GM21447 (cell line): ENCODE data around the gene OLFML2A.
"Not testable (repeated sequence)": the region's sequence is repeated elsewhere in the genome, so short reads cannot be mapped to it uniquely, and the experiment has no call there.

Experiments used
- ATAC-seq: cut with Tn5 transposase; IDR thresholded peaks from one replicate; pipeline ENCODE4 v1.9.1; 2021; ENCODE audit not compliant: unreplicated experiment

OLFML2A gene

DNA sequence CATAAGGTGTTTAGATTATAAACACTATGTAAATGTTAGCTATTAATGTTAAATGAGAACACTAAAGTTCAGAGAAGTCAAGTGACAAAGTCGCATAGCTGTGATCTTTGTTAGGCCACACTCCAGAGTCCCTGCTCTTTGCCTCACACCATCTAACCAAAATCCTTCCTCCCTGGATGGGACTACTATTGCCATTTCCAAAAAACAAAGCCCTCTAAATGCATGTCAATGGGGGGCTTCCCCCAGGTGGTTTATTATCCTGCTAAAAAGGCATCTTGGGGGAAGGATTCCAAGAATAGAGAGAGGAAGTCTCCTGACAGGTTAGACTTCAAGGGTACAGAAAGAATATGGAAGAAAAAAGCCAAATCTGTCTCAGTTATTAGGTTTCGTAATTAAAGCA lies 16.2 kb upstream of the OLFML2A start:
- no peak for ATAC-seq

DNA sequence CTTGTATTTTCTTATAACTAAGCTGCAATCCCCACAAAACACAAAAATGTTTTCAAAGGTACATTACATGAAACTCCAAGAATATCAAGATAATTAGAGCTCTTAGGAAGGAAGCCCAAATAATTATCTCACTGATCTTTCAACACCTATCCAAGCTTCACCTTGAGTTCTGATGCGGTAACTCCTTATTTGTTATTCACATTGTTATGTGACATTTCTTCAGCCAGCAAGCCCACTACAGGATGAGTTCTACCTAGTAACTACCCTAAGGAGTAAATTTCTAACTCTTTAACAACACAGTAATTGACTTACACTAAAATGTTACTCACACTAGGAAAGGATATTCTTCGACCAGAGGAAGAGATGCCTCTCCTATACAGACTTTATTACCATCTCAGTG lies 15.7 kb upstream of the OLFML2A start:
- no peak for ATAC-seq

DNA sequence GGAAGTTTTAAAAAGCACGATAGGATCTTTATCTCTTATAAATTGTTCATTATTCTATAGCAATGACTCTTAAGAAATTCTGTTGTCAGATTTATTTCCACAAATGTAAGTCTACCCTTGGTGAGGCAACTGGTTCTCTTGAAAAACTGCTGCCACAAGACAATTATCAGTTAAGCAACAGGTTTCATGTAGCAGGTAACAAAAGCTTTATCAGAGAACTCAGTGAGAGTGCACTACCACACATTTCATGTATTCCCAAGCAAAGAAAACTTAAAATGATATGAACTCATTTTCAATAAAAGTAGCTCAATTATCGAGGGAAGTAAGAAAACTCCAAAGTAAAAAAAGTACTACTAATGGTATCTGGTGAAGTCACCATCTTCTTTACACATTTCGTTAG lies 15.2 kb upstream of the OLFML2A start:
- ATAC-seq = no peak

DNA sequence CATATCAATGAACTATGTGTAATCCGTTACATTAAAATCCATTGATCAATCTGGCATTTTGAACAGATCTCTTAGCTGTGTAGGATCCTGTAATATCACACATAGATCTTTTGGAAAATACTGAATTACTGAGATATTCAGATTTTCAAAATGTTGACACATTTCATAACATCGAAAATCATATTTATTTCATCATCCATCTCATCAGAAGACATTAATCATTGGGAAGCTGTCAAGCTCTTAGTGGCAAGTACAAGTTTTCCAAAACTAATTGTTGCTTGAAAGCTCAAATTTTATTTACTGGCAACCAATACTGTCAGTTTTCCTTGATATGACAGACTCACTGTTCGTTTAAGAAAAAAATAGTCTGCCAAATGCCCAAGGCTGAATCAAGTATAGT lies 14.3 kb upstream of the OLFML2A start:
- no peak for ATAC-seq

DNA sequence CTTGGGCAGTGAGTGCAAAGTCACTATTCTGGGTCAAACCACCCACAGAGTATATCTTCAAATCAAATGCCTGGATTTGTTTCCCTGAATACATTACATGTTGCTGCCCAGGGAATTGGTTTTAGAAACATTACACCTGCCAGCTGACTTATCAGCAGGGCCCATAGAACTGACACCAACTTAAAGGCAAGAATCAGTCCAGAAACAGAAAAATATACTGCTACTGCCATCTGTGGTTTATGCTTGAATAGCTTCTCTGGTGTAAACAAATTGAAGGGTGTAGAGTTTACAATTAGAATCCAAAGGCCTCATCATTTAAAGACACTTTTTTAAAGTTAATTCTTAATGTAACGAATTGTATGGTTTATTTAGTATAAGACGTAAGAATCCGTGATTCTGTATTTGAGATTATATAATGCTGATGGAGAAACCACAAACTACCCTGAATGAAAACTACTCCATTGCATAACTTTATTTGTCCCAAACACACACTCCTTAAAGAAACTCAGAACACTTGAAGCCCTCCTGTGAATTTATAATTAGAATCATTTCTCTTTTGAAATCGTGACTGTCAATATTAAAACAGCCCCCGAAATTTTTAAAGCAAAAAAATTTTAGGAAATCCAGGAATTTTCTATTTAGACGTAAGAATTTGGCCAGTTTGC lies 12.0 kb upstream of the OLFML2A start:
- ATAC-seq = peak; percentile 70

DNA sequence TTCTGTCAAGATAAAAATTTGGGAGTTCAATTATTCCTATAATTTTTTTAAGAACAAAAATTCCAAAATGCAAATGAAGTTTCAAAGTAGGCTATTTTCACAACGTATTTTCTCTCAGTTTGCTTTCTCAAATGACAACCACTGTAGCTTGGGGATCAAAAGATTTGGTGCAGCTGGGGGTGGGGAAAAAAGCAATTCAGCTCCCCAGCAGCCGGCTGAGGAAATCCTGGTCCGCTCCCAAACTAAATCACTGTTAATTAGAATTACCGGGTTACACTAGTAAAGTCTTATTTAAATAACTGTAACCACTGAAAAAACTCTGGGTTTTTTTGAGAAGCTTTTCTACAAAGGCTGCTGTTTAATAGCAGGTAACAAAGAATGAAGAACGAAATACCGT lies 11.5 kb upstream of the OLFML2A start:
- no peak for ATAC-seq

DNA sequence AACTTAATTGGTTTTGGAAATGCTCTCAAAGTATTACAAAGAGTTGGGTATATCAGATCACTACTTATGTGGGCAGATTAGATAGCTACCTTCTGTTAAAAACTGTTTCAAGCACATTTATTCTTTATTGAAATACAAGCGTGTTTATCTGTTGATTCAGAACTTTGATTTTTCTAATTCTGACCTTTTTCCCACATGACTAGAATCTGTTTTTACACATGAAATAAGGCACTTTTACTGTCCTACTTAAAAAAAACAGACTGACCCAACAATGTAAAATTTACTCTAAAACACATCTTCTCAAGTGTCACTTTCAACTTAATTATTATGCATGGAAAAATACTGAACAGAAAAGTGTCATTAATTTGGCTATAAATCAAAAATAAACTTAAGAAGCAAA lies 10.6 kb upstream of the OLFML2A start:
- ATAC-seq = no peak

DNA sequence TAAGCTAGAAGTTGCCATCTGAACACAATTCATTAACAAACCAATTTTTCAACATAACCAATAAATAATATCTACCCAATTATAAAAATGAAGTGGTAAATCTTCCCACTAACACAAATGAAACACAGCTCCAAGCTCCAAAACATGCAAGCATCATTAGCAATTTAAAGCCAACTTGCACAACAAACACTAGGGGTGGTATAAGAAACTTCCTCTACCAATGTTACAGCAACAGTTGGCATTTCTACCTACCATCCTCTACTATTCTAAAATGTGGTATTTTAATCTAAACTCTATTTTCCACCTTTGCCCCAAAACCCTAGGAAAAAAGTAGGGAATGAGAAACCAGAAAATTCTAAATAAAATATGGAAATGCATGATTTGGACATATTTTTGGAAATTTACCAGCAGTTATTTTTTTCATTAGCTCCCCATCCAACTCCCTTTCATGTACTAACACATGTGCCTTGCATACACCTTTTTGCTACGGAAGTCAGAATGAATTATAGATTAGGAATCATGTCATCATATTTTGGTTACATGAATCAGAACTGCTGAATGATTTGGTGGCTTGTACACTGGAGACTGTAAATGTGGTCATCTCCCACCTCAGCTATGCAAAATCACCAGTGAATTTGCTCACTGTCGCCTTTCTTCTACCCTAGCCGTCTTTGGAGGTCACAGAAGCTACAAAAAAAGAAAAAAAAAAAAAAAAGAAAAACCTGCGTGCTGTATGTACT lies 9.9 kb upstream of the OLFML2A start:
- no peak for ATAC-seq

DNA sequence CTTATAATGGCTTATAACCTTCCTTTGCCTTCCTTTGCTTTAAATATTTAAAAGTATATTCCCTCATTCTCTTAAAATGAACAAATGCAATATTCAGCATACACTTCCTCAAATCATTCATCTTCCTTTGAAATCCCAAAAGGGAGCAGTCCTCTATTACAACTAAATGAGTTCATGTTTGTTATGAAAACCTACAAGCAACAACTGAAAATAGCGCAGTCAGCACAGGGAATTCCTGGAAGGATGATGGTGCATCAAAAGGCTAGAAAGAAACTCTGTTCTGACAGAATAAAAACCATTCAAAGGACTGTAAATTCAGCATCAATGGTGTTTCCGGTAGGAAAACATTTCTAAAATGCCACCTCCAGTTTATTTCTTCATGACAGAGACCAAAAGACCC lies 9.1 kb upstream of the OLFML2A start:
- ATAC-seq = no peak

DNA sequence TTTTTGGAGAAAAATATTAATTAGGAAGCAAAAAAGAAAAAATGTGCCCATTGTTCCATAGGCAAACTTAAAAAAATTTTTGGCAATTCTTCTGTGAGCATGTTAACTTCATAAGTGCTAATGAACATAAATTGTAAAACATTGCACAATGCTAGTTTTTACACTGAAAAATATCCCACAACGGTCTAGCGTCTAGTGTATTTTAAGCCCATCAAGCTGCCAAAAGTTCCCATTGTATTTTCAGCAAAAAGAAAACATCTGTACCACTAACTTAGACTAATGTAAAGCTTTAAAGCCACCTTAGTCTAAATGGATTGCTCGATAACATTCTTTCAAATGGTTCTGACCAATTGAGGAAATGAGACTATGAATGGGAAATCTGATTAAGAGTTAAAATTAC lies 8.6 kb upstream of the OLFML2A start:
- no peak for ATAC-seq

DNA sequence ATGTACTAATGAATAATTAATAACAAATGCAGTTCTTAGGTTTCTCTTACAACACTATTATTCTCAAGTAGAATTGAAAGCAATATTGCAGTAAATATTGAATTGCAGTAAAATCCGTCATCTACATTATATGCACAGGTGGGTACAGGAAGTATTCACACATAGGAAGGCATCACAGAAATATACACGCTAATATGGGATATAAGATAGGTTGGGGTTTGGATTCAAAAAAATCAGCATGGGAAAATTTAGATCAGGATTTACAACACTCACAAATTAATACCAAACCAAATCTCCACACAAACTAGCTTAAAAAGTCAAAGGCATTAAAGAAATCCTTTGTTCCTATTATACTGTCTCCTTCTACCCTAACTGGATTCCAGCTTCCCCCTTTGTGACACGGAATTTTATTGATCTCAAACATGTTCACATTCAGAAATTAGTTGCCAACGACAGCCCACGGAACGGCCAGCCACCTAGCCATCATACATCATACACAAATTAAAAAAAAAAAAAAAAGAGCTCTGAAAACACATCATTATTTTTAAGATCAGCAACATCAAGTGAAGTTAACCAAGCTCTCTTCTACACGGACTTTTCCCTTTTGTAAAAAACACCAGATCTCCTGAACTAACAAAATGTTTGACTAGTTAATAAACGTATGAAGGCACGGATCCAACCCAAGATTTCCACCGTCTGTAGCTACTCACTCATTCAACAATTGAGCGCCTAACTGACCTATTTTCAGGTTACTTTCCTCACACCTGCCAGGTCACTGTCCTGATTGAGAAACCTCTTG lies 8.0 kb upstream of the OLFML2A start:
- no peak for ATAC-seq

DNA sequence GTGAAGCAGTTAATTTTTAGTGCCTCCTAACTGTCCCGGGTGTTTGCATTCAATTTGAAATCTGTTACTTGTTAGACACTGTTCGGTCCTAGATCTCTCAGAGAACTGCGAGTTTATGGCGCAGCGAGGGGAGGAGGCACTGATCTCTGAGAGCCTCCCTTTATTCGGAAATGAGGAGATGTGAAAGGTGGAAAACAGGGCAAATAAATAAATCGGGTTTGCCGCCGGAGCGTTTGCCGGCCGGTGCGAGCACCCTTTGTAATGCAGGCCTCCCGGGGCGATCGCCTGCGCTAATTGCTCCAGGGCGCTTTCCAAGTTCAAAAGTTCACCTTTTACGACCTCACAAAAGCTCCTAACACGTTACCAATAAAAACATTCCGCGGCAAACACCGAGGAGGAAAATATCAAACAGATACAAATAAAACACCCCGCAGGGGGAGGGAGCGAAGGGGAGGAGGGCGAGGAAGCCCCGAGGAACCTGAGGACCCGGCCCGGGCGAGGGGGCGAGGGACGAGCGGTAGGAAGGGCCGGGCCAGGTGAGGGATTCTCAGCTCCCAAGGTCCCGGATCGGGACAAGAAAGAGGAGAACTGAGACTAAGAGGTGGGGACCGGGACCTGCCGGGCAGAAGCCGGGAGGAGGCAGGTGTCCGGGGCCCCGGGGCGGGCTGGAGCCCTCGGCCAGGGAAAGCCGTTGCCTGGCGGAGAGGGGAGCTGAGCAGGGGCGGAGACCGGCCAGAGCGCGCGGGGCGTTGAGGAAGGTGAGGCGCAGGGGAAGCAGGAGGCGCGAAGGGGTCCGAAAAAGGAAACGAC lies 7.2 kb upstream of the OLFML2A start:
- ATAC-seq = no peak

DNA sequence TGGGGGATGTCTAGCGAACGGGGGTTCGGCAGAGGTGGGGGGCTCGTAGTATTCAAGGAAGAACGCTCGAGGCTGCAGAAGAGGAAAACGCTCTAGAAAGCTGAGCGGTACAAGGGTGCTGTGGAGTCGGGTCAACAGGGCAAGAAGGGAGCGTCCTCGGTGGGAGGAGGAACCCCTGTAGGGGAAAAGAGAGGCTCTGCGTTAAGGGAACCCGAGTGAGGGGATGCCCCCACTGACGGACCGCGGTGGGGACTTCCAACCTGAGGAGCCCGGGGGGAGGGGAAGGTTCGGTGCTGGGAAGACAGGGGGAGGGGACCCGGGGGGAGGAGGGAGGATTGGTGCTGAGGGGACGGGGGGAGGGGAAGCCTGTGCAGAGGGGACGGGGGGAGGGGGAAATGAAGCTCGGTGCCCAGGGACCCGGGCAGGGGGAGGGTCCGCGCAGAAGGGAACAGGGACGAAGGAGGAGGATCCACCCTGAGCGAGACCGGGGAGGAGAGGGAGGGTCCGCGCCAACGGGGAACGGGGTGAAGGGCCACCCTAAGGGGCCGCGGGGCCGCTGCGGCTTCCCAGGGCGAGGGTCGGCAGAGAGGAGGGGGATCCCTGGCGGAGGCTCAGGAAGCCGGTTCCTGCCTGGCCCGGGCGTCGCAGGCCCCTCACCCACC lies 6.4 kb upstream of the OLFML2A start:
- no peak for ATAC-seq

DNA sequence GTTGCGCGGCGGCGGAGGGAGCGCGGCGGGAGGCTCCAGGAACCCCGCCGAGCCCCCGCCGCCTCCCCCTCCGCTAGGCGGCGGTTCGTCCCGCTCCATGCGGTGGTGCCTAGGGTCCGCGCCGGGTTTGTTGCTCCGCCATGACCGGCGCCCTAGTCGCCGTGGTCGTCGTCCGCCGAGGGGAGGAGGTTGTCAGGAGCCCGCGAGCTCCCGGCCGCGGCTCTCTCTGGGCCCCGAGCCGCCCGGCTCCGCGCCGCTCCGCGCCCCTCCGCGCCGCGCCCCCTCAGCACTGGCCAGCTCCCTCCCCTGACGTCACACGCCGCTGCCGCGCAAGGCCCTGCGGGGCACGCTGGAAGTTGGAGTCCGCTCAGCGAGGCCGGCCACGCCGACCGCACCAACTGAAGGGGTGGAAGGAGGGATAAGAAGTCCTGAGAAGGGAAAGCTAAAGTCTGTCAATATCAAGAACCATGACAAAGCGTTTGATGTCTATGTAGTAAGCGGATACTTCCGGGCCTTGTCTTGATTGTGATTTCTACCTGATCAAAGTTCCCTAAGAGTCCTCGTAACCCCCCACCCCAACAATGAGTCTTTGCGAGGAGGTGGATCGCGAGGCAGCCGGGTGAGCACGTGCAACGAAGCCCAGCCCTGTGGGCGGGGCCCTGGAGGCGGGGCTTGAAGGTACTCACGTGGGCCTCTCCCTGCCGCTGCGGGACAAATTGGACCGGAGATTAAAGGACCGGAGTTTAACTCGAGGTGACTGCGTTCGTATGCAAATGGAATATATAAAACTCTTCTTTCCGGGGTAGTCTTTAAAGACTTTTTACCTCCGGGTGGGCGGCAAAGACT lies 5.7 kb upstream of the OLFML2A start, which contains the start of gene NR6A1:
NR6A1 (minus strand) TSS at position 291 of the 846 bp plus-strand sequence.
- ATAC-seq = peak; percentile 85

DNA sequence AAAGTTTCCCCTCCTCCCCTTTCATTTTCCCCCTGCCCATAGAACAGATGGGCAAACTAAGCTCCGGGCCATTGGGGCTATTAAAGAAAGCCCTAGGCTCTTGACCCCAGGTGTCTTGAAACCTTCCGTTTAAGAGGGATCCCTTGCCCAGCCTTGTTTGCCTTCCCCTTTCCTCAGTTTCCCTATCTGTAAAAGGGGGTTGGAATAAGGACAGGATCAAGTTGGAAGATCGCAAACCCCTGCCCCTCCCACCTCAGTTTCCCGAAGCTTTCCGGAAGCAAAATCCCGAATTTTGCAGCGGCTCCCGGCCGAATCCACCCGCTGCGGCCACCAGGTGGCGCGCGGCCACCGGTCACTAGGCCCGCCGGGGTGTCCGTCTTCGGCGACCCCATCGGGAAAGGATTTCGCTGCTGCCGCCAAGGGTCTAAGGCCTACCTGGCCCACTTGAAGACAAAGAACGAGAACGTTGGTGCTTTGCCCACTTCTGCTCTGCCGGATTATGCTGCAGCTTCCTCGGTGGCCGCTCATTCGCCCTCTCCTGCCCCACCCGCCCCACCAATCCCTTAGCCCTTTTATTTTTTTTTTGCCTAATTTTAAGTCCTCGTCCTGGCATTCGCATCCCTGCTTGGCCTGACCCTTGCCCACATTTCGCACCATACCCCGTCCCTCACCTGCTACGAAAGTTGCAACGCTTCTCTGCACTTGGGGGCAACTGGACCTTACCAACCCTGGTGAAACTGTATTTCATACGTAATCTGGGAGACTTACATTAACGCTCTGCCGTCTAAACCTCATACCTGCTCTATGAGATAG lies 4.9 kb upstream of the OLFML2A start:
- no peak for ATAC-seq

DNA sequence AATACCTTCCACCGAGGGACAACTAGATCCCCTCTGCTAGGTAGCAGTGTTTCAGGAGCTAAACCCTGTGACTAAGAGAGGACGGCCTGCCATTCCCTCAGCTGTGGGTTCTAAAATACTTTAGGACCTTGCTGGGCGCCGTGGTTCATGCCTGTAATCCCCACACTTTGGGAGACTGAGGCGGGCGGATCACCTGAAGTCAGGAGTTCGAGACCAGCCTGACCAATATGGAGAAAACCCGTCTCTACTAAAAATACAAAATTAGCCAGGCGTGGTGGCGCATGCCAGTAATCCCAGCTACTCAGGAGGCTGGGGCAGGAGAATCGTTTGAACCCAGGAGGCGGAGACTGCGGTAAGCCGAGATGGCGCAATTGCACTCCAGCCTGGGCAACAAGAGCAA lies 4.1 kb upstream of the OLFML2A start:
- ATAC-seq = not testable (repeated sequence)

DNA sequence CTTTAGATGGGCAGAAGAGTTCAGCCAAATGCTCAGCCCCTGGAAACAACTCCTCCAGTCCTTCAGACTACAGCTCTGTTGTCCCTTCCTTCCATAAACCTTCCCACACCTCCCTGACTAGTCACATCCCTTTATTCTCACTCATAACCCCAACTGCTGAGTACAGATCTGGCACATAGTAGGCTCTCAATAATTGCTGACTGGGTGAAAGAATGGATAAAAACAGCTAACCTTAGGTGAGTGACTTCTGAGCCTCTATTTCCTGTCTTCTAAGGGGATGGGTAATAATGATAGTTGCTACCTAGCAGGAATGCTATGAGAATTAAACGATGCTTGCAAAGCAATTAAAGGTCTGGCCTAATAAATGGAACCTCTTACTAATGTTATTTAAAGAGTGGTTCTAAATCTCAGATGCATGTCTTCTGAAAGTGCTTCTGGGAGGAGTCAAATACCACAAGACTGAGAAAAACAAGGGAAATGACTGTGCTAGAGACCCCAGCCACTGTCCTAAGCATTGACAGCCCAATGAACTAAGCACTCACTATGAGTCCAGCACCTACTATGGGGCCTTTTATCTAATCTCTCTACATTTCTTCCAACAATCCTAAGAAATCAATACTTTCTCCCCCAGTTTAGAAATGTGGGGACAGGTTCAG lies 3.3 kb upstream of the OLFML2A start:
- no peak for ATAC-seq
